Measurements from ENCODE around the gene FAM131B.

FAM131B gene

GRCh38 chr7:143373255-143373794, 10.8 kb upstream of the FAM131B start:
- DNase-seq (ENCODE audit: low read depth) = no peak
- TF ChIP-seq, protein P1, sequence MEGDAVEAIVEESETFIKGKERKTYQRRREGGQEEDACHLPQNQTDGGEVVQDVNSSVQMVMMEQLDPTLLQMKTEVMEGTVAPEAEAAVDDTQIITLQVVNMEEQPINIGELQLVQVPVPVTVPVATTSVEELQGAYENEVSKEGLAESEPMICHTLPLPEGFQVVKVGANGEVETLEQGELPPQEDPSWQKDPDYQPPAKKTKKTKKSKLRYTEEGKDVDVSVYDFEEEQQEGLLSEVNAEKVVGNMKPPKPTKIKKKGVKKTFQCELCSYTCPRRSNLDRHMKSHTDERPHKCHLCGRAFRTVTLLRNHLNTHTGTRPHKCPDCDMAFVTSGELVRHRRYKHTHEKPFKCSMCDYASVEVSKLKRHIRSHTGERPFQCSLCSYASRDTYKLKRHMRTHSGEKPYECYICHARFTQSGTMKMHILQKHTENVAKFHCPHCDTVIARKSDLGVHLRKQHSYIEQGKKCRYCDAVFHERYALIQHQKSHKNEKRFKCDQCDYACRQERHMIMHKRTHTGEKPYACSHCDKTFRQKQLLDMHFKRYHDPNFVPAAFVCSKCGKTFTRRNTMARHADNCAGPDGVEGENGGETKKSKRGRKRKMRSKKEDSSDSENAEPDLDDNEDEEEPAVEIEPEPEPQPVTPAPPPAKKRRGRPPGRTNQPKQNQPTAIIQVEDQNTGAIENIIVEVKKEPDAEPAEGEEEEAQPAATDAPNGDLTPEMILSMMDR (IDR thresholded peaks at IDR 0.05; ENCODE audit: control insufficient read depth, extremely low read depth, insufficient read depth) = 0 out of 2 replicates have a peak, but pooled peaks have one; percentile 13
- no peak overlapping the region for H3K4me3 ChIP-seq (ENCODE audit: low read depth, low read length)

DNA sequence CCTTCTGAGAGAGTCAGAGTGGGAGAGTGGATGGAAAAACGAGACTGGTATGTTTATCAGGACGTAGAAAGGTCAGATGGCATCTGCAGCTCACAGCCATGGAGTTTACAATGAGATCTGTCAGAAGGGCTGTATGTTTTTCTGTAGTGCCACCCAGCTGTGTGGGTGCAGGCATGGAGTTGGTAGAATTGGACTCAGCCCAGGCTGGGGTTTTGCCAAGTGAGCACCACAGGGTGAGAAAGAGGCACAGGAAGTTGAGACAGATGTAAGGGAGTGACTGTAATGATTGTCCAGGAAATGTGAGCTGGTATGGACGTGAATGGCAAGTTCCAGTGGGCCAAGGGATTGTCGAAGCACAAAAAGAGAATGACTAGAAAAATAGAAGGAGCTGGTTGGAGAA, 9.6 kb upstream of the FAM131B start:
- H3K4me3 ChIP-seq (ENCODE audit: low read depth, low read length) = no peak overlapping the region
- no peak for DNase-seq (ENCODE audit: low read depth)
- TF ChIP-seq, protein P1 (IDR thresholded peaks at IDR 0.05; ENCODE audit: control insufficient read depth, extremely low read depth, insufficient read depth) = no peak

DNA sequence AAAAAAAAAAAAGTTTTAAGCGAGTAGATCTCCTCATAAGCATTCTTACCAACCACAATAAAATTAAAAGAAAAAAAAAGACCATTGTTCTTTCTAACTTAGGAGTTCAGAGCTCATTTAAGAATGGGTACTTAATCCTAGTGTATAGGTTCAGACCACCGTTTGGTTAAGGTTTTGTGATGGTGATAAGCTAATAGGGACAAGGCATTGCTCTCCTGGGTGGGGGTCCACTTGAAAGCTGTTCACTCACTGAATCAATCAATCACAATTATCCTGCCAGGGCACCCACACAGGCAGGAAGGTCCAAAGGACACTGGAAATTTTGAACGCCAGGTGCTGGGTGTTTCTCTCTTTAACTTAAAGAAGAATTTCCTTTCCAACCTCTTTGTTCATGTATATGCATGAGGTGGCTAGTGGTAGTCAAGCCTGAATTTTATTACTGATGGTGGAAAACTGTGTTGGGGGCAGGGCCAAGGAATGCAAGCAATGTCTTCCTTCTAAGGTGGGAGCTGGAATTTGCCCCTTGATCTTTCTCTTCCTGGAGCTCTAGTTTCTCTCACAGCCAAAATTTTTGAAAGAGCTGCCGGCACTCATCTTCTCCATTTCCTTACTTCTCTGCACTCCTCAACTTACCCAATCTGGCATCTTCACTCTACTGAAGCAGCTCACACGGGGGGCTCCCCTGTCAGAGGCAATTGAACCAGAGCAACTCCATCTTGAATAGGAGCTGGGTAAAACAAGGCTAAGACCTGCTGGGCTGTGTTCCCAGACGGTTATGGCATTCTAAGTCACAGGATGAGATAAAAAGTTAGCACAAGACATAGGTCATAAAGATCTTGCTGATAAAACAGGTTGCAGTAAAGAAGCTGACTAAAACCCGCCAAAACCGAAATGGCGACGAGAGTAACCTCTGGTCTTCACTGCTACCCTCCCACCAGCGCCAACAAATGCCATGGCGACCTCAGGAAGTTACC, 7.5 kb upstream of the FAM131B start:
- TF ChIP-seq, protein P1 (IDR thresholded peaks at IDR 0.05; ENCODE audit: control insufficient read depth, extremely low read depth, insufficient read depth) = no peak
- DNase-seq (ENCODE audit: low read depth) = peak; percentile 69
- H3K4me3 ChIP-seq (ENCODE audit: low read depth, low read length) = no peak overlapping the region

DNA sequence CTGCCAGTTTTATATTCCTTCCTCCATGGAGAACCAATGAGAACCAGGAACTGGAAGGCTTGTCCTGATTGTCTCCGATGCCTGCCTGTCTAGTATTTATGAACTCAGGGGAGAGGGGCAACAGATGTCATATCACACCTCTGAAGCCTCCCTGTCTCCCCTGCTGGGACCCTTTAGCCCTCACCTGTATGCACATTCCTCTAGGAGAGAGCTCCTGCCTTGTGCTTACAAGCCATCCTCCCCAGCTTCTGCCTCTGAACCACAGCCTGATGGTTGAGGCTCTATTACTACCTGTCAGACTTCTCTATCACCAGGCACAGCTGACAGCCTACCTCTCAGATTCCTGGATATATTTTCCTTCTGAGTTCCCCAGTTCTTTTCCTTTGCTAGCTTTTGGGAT, 5.9 kb upstream of the FAM131B start:
- H3K4me3 ChIP-seq (ENCODE audit: low read depth, low read length) = no peak overlapping the region
- DNase-seq (ENCODE audit: low read depth) = no peak
- TF ChIP-seq, protein P1 (IDR thresholded peaks at IDR 0.05; ENCODE audit: control insufficient read depth, extremely low read depth, insufficient read depth) = no peak

DNA sequence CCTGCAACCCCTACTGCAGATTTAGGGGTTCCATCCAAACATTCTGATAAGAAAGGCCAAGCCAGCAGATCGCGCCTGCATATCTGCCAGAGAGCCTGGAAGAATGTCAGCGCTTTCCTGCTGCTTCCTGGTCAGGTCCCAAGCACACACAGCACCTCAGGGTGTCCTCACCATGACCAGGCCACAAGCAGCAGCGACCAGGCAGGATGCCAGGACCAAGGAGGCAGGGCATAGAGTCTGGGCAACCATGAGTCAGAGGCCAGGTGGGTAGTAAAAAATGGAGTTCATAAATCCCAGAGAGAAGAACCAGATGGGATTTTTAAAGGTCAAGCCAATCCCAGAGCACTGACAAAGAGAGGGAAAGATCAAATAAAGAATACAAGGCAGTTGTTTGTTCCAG, 5.5 kb upstream of the FAM131B start:
- peak; percentile 93 for DNase-seq (ENCODE audit: low read depth)

DNA sequence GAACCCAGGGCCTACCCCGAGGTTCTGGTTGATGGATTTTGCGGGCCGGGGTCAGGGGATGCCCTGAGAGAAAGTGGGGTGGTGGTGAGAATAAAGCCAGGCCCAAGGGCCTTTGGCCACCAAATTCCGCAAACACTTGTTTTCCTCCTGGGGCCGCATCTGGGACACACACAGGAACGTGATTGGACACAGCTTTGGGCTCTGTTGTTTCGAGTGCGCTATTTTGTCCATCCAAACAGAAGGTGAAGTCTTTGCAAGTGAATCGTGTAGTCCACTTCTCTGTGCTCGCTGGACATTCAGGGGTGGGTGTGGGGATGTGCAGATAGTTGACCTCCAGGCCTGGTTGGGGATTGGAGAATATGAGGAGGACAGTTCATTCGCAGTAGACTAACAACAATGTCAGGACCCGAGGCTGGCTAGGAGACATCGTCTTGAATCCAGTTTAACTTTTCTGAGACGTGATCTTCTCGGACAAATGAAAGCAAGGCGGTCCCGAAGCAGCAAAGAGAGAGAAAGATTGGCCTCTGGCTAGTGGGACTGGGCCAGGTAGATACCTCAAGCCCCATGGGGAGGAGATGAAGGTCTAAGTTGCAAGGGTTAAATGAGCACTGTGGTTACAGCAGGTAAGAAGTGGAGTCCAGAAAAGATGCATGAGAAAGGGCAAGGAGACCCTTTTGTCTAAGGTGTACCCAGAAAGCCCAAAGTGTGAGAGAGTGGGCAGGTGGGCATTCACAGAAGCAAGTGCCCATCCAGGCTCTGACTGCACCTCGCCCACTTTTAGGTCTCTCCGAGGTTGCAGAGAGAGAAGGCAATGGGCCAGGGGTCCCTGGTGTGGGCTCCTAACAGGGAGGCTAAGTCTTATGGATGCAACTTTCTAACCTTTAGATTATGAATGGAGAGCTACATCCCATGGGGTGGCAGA, 764 bp upstream of the FAM131B start:
- TF ChIP-seq, protein P1 (IDR thresholded peaks at IDR 0.05; ENCODE audit: control insufficient read depth, extremely low read depth, insufficient read depth) = no peak
- DNase-seq (ENCODE audit: low read depth) = no peak
- H3K4me3 ChIP-seq (ENCODE audit: low read depth, low read length) = no peak overlapping the region

More for the DNA sequence above, 5.5 kb upstream of the FAM131B start:
- no peak overlapping the region for H3K4me3 ChIP-seq (ENCODE audit: low read depth, low read length)
- TF ChIP-seq, protein P1 (IDR thresholded peaks at IDR 0.05; ENCODE audit: control insufficient read depth, extremely low read depth, insufficient read depth) = no peak
